SK-N-SH treated with all-trans-retinoic acid at 6 μM for 48 hours (cell line): ENCODE measurements around the gene EPB41L2.

Experiments
- ATAC-seq: fragments of 200-7000 bp; cut with Tn5 transposase; 3 replicates; pipeline ENCODE4 v1.9.1; 2020; ENCODE audit warnings: mild to moderate bottlenecking, moderate library complexity
- ARNTL ChIP-seq: fragments of 450-650 bp; formaldehyde crosslinking; IDR thresholded peaks from 2 replicates; pipeline ENCODE4 v1.5.0; 2020; ENCODE audit warnings: low read depth, mild to moderate bottlenecking, moderate library complexity, borderline replicate concordance
- BACH2 ChIP-seq: fragments of 250-450 bp; sonication (Bioruptor Pico); IDR thresholded peaks from 2 replicates; pipeline ENCODE4 v1.9.0; 2021; ENCODE audit warnings: mild to moderate bottlenecking, borderline replicate concordance
- CSRNP3 ChIP-seq: fragments of 250-450 bp; sonication (Bioruptor Pico); IDR thresholded peaks from 2 replicates; pipeline ENCODE4 v1.5.1; 2021; ENCODE audit warnings: mild to moderate bottlenecking, moderate library complexity
- GLIS3 ChIP-seq: fragments of 250-450 bp; sonication (Bioruptor Pico); IDR thresholded peaks from 2 replicates; pipeline ENCODE4 v1.5.0; 2020; ENCODE audit warnings: mild to moderate bottlenecking, moderate library complexity
- ISL1 ChIP-seq: fragments of 250-450 bp; sonication (Bioruptor Pico); IDR thresholded peaks from 2 replicates; pipeline ENCODE4 v2.1.2; 2022; ENCODE audit warnings: mild to moderate bottlenecking, moderate library complexity
- OSR1 ChIP-seq: fragments of 250-450 bp; sonication (Bioruptor Pico); IDR thresholded peaks from 2 replicates; pipeline ENCODE4 v1.8.0; 2022; ENCODE audit warnings: moderate library complexity, mild to moderate bottlenecking, inconsistent platforms
- PATZ1 ChIP-seq: fragments of 250-450 bp; sonication (Bioruptor Pico); IDR thresholded peaks from 2 replicates; pipeline ENCODE4 v1.8.0; 2020; ENCODE audit warnings: mild to moderate bottlenecking, moderate library complexity, borderline replicate concordance
- PPARA ChIP-seq: fragments of 250-450 bp; sonication (Bioruptor Pico); IDR thresholded peaks from 2 replicates; pipeline ENCODE4 v1.5.0; 2020; ENCODE audit warnings: mild to moderate bottlenecking, borderline replicate concordance
- RARB ChIP-seq: fragments of 250-450 bp; sonication (Bioruptor Pico); IDR thresholded peaks from 2 replicates; pipeline ENCODE4 v1.8.0; 2021; ENCODE audit warnings: mild to moderate bottlenecking, moderate library complexity
- SNAI2 ChIP-seq: fragments of 250-450 bp; sonication (Bioruptor Pico); IDR thresholded peaks from 2 replicates; pipeline ENCODE4 v1.5.0; 2020; ENCODE audit warnings: mild to moderate bottlenecking, moderate library complexity
- TCF4 ChIP-seq: fragments of 250-450 bp; sonication (Bioruptor Pico); IDR thresholded peaks from 2 replicates; pipeline ENCODE4 v1.8.0; 2021; ENCODE audit warnings: mild to moderate bottlenecking, moderate library complexity, borderline replicate concordance
- TOX ChIP-seq: fragments of 250-450 bp; sonication (Bioruptor Pico); IDR thresholded peaks from 2 replicates; pipeline ENCODE4 v1.8.0; 2021; ENCODE audit warnings: mild to moderate bottlenecking, moderate library complexity, borderline replicate concordance
- TSHZ2 ChIP-seq: fragments of 250-450 bp; sonication (Bioruptor Pico); IDR thresholded peaks from 2 replicates; pipeline ENCODE4 v1.5.0; 2020; ENCODE audit warnings: mild to moderate bottlenecking, moderate library complexity
- ZC3H10 ChIP-seq: fragments of 250-450 bp; sonication (Bioruptor Pico); IDR thresholded peaks from 2 replicates; pipeline ENCODE4 v1.5.1; 2021; ENCODE audit warnings: mild to moderate bottlenecking, moderate library complexity
- ZFP3 ChIP-seq: fragments of 250-450 bp; sonication (Bioruptor Pico); IDR thresholded peaks from 2 replicates; pipeline ENCODE4 v1.5.0; 2020; ENCODE audit warnings: mild to moderate bottlenecking, moderate library complexity
- ZFP30 ChIP-seq: fragments of 450-650 bp; formaldehyde crosslinking; IDR thresholded peaks from 2 replicates; pipeline ENCODE4 v1.5.0; 2022; ENCODE audit warnings: mild to moderate bottlenecking, moderate library complexity
- ZNF565 ChIP-seq: fragments of 450-650 bp; formaldehyde crosslinking; conservative IDR thresholded peaks from 2 replicates; pipeline ENCODE4 v1.5.0; 2020; ENCODE audit warnings: low read depth, mild to moderate bottlenecking, moderate library complexity
- ZNF70 ChIP-seq: fragments of 450-650 bp; formaldehyde crosslinking; IDR thresholded peaks from 2 replicates; pipeline ENCODE4 v1.5.0; 2020; ENCODE audit warnings: mild to moderate bottlenecking, moderate library complexity
- ZNF8 ChIP-seq: fragments of 450-650 bp; formaldehyde crosslinking; IDR thresholded peaks from 2 replicates; pipeline ENCODE4 v1.5.0; 2020; ENCODE audit warnings: mild to moderate bottlenecking, moderate library complexity
- TF ChIP-seq, protein P1 (sequence below): fragments of 250-450 bp; sonication (Bioruptor Pico); IDR thresholded peaks from 2 replicates; pipeline ENCODE4 v1.5.1; 2020; ENCODE audit warnings: low read depth, mild to moderate bottlenecking, moderate library complexity
- TF ChIP-seq, protein P2 (sequence below): fragments of 250-450 bp; sonication (Bioruptor Pico); IDR thresholded peaks from 2 replicates; pipeline ENCODE4 v1.8.0; 2021; ENCODE audit warnings: low read depth, mild to moderate bottlenecking, moderate library complexity, borderline replicate concordance

Gene EPB41L2

GRCh38 chr6:131048933-131049515 is 14.0 kb downstream of the EPB41L2 start:
- TF ChIP-seq ZC3H10 (CRISPR knock-in tag): no peak
- TF ChIP-seq ZFP30: no peak
- TF ChIP-seq TCF4 (CRISPR knock-in tag): no peak
- TF ChIP-seq ZFP3 (CRISPR knock-in tag): no peak
- no peak for TF ChIP-seq RARB
- no peak for TF ChIP-seq TOX
- TF ChIP-seq ZNF70: no peak
- TF ChIP-seq PATZ1: no peak
- TF ChIP-seq, protein P1, sequence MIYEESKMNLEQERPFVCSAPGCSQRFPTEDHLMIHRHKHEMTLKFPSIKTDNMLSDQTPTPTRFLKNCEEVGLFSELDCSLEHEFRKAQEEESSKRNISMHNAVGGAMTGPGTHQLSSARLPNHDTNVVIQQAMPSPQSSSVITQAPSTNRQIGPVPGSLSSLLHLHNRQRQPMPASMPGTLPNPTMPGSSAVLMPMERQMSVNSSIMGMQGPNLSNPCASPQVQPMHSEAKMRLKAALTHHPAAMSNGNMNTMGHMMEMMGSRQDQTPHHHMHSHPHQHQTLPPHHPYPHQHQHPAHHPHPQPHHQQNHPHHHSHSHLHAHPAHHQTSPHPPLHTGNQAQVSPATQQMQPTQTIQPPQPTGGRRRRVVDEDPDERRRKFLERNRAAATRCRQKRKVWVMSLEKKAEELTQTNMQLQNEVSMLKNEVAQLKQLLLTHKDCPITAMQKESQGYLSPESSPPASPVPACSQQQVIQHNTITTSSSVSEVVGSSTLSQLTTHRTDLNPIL: no peak
- TF ChIP-seq ZNF8: no peak
- TF ChIP-seq, protein P2, sequence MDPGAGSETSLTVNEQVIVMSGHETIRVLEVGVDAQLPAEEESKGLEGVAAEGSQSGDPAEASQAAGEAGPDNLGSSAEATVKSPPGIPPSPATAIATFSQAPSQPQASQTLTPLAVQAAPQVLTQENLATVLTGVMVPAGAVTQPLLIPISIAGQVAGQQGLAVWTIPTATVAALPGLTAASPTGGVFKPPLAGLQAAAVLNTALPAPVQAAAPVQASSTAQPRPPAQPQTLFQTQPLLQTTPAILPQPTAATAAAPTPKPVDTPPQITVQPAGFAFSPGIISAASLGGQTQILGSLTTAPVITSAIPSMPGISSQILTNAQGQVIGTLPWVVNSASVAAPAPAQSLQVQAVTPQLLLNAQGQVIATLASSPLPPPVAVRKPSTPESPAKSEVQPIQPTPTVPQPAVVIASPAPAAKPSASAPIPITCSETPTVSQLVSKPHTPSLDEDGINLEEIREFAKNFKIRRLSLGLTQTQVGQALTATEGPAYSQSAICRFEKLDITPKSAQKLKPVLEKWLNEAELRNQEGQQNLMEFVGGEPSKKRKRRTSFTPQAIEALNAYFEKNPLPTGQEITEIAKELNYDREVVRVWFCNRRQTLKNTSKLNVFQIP (CRISPR knock-in tag): no peak
- TF ChIP-seq ISL1 (CRISPR knock-in tag): no peak
- no peak for TF ChIP-seq ZNF565
- no peak for TF ChIP-seq BACH2 (CRISPR knock-in tag)
- TF ChIP-seq TSHZ2 (CRISPR knock-in tag): no peak
- no peak for TF ChIP-seq ARNTL (CRISPR knock-in tag)
- TF ChIP-seq GLIS3: no peak
- TF ChIP-seq CSRNP3: no peak
- TF ChIP-seq PPARA (CRISPR knock-in tag): no peak
- TF ChIP-seq SNAI2: no peak
- ATAC-seq: no peak

- TF ChIP-seq SNAI2: no peak
- TF ChIP-seq ZC3H10 (CRISPR knock-in tag): no peak
- TF ChIP-seq, protein P1: no peak
- TF ChIP-seq, protein P2 (CRISPR knock-in tag): no peak
- no peak for TF ChIP-seq ARNTL (CRISPR knock-in tag)
- TF ChIP-seq OSR1 (CRISPR knock-in tag): no peak
- no peak for TF ChIP-seq ZNF565
- TF ChIP-seq GLIS3: no peak
- TF ChIP-seq TOX: no peak
- no peak for TF ChIP-seq TCF4 (CRISPR knock-in tag)
- ATAC-seq: no peak
These were observed 14.6 kb downstream of the EPB41L2 start for GRCh38 chr6:131048459-131048858.
